Prostate gland (tissue), 2 donors: ENCODE data around the gene PPP2R2B.

Experiments used
- CTCF ChIP-seq, 4 experiments: fragments of 200-600 bp in 2 of 4; fragments of 450-650 bp in 2 of 4; sonication (generic) in 2 of 4; IDR thresholded peaks; 1 replicate in 3 of 4; 2 replicates in 1 of 4; pipeline ENCODE4 v1.5.1; 2016 to 2019; ENCODE audit warnings: antibody characterized with exemption in 4 of 4, mild to moderate bottlenecking in 2 of 4, moderate library complexity in 2 of 4
- POLR2A ChIP-seq: fragments of 450-650 bp; IDR thresholded peaks from one replicate; pipeline ENCODE4 v1.6.1; 2016; ENCODE audit warnings: antibody characterized with exemption, mild to moderate bottlenecking
- POLR2AphosphoS5 ChIP-seq: sonication (generic); formaldehyde crosslinking; IDR thresholded peaks from one replicate; pipeline ENCODE4 v1.6.1; 2017; ENCODE audit warnings: antibody characterized with exemption

DNA sequence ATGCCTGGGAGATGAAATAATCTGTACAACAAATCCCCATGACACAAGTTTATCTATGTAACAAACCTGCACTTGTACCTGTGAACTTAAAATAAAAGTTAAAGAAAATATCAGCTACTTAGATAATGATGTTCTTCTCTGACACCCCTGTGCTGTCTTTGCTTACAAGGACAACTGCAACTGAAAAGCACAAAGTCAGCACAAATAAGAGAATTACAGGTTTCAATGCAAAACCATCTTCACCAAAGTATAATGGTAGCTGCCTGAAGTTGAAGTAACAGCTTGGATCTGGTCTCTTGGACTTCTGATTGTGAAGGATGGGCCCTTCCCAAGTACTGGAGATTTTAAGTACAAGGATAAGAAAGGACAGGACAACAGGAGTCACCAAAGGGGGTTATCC is 45.6 kb upstream of the PPP2R2B start:
- no peak for TF ChIP-seq CTCF (IDR thresholded peaks at IDR 0.05)
- TF ChIP-seq POLR2A, result no peak
- TF ChIP-seq POLR2AphosphoS5, result no peak
